NK-92 treated with Interleukin-12 subunit alpha and Interleukin-12 subunit beta, amount 100 ng/mL, for 24 hours (cell line): ENCODE measurements around the gene METTL16.

Experiments used
- DNase-seq: peaks from one replicate; lab custom pipeline; 2025; lab: John Stamatoyannopoulos, UW

Gene METTL16

GRCh38 chr17:2380226-2380922 is 131.3 kb downstream of the METTL16 start:
- no peak for DNase-seq

GRCh38 chr17:2379489-2380225 is 132.0 kb downstream of the METTL16 start:
- no peak for DNase-seq

GRCh38 chr17:2378905-2379304 is 132.8 kb downstream of the METTL16 start:
- no peak for DNase-seq

- no peak for DNase-seq
Measured at GRCh38 chr17:2377659-2378058, 134.0 kb downstream of the METTL16 start.

- no peak for DNase-seq
Measured at GRCh38 chr17:2376107-2376506, 135.6 kb downstream of the METTL16 start.

- DNase-seq = no peak
Measured at GRCh38 chr17:2375406-2375805, 136.3 kb downstream of the METTL16 start.

GRCh38 chr17:2374549-2375285 is 137.0 kb downstream of the METTL16 start:
- DNase-seq = no peak

GRCh38 chr17:2373179-2373578 is 138.5 kb downstream of the METTL16 start:
- no peak for DNase-seq

GRCh38 chr17:2372681-2373080 is 139.0 kb downstream of the METTL16 start:
- no peak for DNase-seq

GRCh38 chr17:2372180-2372579 is 139.5 kb downstream of the METTL16 start:
- no peak for DNase-seq

GRCh38 chr17:2371183-2372130 is 140.2 kb downstream of the METTL16 start:
- no peak for DNase-seq

GRCh38 chr17:2370211-2370589 is 141.5 kb downstream of the METTL16 start:
- no peak for DNase-seq

- no peak for DNase-seq
Measured at GRCh38 chr17:2369551-2370210, 142.0 kb downstream of the METTL16 start.

- no peak for DNase-seq
Measured at GRCh38 chr17:2369039-2369438, 142.6 kb downstream of the METTL16 start.

- no peak for DNase-seq
Measured at GRCh38 chr17:2368359-2368758, 143.3 kb downstream of the METTL16 start.

- no peak for DNase-seq
Measured at GRCh38 chr17:2366747-2367494, 144.8 kb downstream of the METTL16 start.
